8988T (cell line): ENCODE measurements around the gene OTUB1.
A peak's percentile ranks its signal among the peaks of the same experiment; 100 is the strongest.
"Not testable (repeated sequence)": the region's sequence is repeated elsewhere in the genome, so short reads cannot be mapped to it uniquely, and the experiment has no call there.

Source experiments
- DNase-seq: peaks from one replicate; pipeline ENCODE4 v3.0.0; 2011

The OTUB1 gene

GRCh38 chr11:64027651-64028397 is 41.6 kb downstream of the OTUB1 start:
- no peak for DNase-seq

- no peak for DNase-seq
Measured at GRCh38 chr11:64028398-64029115, 42.3 kb downstream of the OTUB1 start.

GRCh38 chr11:64029773-64030172 is 43.5 kb downstream of the OTUB1 start:
- no peak for DNase-seq

DNA sequence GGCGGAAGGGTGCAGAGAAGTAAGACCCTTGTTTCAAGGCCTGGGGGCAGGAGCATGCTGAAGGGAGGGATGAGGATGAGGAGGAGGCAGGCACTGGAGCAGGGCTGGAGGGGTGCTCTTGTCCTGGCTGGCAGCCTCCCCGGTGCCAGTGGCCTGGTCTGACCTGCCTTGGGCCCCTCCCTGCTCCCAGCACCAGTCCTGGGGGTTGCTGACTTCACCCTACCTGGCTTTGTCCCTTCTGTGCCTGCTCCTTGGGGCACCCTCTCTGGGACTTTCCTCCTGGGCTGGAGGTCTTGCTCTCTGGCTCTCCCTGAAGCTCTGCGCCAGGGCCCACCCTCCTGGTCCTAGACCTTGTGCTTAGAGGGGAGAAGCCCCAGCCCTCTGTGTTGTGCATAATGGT is 44.8 kb downstream of the OTUB1 start:
- DNase-seq: no peak

- no peak for DNase-seq
Measured at GRCh38 chr11:64032050-64032449, 45.8 kb downstream of the OTUB1 start.

GRCh38 chr11:64034411-64034811 is 48.2 kb downstream of the OTUB1 start:
- no peak for DNase-seq

DNA sequence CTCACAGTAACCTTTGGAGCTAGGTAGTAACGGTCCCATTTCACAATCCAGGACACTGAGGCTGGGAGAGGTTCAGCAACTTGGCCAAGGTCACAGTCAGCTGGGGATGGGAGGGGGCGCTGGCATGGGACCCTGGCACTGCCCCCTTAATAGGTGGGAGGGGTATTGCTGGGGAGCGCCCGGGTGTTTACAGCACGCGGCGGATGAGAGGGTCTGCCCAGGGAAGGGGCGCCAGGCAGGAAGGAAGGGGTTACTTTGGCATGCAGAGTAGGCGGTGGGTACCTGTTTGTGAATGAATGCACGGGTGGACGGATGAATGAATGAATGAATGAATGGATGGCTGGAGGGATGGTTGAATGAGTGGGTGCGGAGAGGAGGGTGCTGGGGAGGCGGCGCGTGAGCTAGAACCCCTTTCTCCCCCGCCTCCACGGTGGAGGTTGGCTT is 48.9 kb downstream of the OTUB1 start:
- no peak for DNase-seq

GRCh38 chr11:64035576-64035975 is 49.3 kb downstream of the OTUB1 start, which contains the start of gene FLRT1:
Gene FLRT1, plus strand, starts transcription at chr11:64035931. Its CDS starts 80,337 bp downstream, at chr11:64116268.
- DNase-seq: no peak

DNA sequence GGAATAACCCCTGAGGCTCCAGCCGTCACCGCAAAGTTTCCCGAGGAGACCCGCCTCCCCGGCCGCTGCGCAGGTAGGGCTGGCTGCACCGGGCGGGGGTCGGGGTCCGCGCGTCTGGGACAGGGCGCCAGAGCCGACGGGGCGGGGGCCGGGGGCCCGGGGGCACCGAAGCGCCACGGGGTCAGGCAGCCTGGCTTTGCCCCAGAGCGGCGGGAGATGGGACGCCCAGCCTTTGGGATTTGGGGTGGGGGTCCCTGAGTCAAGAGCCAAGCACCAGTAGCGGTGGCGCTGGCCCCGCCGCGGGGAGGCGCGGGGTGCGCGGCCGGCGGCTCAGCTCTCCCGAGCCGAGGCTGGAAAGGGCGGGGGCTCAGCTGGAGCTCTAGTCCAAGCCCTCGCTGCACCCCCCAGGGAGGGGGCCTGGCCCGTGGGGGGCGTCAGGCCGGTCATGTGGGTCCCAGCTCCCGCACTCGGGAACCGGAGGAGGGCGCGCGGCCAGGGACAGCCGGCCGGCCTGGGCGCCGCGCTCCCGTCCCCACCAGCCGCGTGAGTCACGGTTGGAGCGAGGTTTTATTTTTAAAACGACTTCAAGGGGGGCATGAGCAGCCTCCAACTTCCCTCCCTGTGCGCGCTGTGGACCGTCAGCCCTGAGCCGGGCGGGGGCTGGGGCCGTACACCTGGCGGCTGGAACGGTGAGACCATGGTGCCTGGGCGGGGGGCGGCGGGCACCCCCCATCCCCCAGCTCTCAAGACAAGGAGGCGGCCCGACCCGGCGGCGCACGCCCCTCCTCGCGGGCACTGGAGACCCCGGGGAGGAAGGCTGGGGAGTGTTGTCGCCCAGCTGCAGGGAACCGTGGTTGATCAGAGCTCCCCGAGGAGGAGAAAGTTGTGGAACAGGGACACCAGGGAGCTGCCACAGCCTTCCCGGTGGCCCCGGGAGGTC is 50.1 kb downstream of the OTUB1 start:
- DNase-seq: no peak

DNA sequence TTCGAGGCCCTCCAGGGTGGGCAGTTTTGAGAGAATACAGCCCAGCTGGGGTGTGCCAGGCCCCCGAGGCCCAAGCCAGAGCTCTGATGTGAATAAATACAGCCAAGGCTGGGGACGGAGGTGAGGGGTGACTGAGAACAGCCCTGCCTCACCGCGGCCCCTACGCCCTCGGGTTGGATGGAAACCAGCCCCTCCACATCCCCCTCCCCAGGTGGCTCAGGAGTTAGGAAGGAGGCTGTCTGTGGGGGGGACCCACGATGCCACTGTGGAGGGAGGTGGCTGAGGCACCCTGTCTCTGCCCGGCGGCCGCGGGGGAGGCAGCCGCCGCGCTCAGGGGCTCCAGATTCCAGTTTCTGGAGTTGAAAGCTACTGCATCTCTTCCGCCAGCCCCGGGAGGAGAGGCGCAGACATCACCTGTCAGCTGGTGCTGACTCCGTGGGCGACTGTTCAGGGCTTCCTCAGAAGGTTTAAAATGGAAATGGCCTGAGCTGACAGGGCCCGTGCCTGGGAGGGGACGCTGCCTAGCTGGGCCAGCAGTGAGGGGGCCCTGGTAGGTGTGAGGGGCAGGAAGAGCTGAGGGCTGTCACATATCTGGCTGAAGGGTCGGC is 50.9 kb downstream of the OTUB1 start:
- peak; percentile 82 for DNase-seq

GRCh38 chr11:64038500-64038899 is 52.3 kb downstream of the OTUB1 start:
- DNase-seq: no peak

DNA sequence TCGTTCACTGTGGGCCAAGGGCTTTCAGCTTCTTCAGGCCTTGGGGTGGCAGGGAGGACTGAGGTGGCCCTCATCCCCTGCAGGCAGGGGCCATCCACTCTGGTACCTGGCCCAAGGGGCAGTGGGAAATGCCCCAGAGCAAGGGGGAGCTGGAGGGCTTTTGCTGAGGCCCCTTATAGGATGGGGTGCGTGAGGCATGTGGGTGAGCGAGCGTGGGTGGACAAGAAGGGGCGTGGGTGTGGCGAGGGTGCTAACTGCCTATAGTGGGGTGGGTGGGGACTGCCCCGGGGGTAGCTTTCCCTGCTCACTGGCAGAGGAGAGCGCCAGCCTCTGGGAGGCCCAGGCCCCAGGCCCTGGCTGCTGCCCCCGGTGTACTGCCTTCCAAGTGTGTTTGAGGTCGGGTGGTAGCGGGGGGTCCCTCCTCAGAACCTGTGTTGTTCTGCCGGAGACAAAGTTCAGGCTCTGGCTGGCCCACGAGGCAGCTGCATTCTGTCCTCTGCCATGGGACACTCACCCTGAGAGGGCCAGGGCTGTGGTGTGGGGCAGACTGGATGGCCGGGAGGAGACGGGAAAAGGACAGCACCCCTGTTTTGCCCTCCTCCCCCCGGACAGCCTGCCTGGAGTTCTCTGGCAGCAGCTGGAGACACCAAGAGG is 52.9 kb downstream of the OTUB1 start:
- DNase-seq: no peak

GRCh38 chr11:64040684-64041322 is 54.6 kb downstream of the OTUB1 start:
- peak; percentile 93 for DNase-seq

DNA sequence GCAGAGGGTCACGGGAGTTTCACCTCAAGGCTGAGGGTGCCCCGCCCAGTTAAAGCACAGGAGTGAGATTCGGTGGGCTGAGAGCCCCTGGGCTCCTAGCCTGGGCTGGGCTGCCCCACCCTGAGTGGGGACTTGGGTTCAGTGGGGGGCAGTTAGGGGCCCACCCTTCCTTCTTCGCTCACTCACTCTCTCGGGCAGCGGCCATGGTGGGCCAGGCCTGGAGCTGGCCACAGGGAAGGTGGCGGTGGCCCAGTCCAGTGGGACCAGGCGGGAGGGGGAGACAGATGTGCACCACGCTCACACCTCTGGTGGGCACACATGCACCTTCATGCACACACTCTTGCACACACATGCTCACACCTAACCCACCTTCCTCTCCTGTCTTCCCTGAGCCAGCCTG is 55.6 kb downstream of the OTUB1 start:
- no peak for DNase-seq

DNA sequence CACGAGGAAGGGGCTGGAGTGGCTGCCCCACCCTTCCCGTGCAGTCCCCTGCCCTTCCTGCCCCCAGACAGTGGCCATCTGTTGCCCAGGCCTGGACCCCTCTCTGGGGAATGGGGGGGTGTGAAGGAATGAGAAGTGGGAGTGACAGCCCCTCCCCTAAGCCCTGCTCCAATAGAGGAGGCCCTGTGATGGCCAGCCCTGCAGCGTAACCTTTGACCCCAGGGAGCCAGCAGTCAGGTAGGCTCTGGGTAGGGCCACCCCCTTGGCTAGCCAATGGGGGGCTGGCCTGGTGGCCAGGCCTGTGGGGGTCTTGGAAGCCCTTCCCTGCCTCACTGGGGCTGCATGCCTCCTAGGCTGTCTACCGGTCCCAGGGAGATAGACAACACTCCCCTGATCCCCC is 56.1 kb downstream of the OTUB1 start:
- no peak for DNase-seq

DNA sequence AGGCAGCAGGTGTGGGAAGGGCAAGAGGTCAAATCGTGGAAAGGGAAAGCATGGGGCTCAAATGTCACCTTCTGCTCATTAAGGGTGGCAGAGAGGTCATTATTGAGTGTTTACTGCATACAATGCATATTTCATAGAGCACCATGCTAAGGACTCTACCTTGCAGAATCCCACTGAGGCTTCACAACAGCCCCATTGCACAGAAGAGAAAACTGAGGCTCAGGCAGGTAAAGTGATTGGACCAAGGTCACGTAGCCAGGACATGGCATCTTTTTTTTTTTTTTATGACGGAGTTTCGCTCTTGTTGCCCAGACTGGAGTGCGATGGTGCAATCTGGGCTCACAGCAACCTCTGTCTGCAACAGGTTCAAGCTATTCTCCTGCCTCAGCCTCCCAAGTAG is 57.3 kb downstream of the OTUB1 start:
- no peak for DNase-seq

- DNase-seq: no peak
Measured at GRCh38 chr11:64044730-64045393, 58.6 kb downstream of the OTUB1 start.

GRCh38 chr11:64045700-64046099 is 59.5 kb downstream of the OTUB1 start:
- no peak for DNase-seq

DNA sequence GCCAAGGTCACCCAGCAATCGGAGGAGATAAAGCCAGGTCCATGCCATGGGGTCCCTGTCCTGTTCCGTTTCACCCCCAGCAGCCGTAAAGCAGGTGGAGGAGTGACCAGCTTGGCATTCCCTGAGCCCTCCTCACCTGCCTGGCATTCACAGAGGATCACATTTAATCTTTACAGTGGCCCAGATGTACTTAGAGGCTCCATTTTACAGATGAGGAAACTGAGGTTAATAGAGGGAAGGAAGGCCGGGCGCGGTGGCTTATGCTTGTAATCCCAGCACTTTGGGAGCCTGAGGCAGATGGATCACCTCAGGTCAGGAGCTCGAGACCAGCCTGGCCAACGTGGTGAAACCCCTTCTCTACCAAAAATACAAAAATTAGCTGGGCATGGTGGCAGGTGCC is 61.1 kb downstream of the OTUB1 start:
- not testable (repeated sequence) for DNase-seq
